HG02610 (cell line): Measurements from ENCODE around the gene RAP1A.

Source experiments
- ATAC-seq: cut with Tn5 transposase; IDR thresholded peaks from one replicate; pipeline ENCODE4 v1.9.1; 2021; ENCODE audit warnings: mild to moderate bottlenecking, moderate library complexity; ENCODE audit not compliant: unreplicated experiment

Gene RAP1A

GRCh38 chr1:111619635-111620440 is at the start of gene RAP1A:
Gene RAP1A (plus strand): TSS chr1:111619789. CDS start chr1:111691361, 71,572 bp downstream.
- ATAC-seq: peak; percentile 50

- ATAC-seq: no peak
Measured at GRCh38 chr1:111569913-111570312, 49.7 kb upstream of the RAP1A start.

- ATAC-seq: no peak
Measured at GRCh38 chr1:111570781-111571181, 48.8 kb upstream of the RAP1A start.

DNA sequence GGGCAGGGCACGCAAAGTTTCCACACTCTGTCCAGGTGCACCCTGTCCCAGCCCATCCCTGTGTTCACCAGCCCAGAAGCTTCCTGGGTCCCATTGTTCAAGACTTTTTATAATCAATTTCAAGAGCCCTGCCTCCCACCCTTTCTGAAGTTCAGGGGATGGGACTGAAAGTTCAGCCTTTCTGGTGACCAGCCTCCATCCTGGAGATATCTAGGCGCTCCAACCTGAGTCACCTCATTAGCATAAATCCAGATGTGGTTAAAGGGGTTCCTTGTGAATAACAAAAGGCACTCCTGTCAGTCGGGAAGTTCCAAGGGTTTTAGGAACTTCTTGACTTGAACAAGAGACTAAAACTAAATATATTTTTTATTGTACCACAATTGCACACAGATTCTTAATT is 48.4 kb upstream of the RAP1A start:
- ATAC-seq: no peak

DNA sequence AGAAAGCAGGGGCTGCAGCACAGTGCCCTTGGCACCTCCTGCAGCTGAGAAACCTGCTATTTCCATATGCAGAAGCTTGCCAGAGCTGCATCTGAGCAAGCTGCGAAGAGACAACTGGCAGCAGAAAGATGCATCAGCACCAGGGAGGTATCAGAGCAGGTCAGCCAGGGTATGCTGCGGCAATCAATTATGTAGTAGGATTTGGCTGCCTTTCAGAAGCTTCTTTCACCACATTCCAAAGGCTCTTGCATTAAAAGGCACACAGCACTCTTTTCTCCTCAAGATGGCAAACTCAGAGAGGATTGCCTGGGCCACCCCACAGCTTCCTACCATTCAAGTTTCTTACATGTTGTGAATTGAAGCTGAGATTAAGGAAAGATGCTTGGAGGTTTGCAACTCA is 47.6 kb upstream of the RAP1A start:
- no peak for ATAC-seq

DNA sequence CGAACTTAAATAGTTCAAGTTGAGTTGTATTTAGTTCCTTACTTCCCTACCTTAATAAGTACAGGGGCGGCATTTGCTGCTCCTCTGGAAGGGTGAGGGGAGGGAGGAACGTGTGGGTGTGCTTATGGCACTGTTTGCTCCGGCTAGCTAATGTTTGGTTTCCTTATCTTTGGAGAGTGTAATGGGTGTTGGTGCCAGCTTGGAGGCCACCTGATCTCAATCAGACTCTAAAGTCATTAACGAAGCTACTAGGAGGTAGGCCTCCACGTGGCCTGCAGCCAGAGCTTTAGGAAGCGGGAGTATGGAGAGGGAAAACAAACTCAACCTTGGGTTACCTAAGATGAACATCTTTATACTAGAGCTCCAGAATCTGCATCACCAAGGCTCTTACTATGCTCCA is 43.0 kb upstream of the RAP1A start:
- ATAC-seq: no peak

- no peak for ATAC-seq
Measured at GRCh38 chr1:111577814-111578213, 41.8 kb upstream of the RAP1A start.

DNA sequence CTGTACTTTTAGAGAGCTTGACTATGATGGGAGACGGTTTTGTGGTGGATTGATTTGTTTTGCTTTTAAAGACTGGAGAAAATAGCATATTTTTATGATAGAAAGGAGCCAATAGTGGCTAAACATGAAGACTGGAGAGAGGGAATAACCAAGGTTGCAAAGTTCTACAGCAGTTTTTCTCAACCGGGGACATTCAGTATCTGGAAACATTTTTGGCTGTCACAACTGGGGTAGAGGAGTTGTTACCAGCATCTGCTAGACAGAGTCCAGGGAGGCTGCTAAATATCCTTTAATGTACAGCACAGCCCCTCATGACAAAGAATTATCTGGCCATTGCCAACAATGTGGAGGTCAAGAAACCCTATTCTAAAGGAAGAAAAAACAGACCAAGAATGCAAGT is 38.4 kb upstream of the RAP1A start:
- ATAC-seq: no peak

DNA sequence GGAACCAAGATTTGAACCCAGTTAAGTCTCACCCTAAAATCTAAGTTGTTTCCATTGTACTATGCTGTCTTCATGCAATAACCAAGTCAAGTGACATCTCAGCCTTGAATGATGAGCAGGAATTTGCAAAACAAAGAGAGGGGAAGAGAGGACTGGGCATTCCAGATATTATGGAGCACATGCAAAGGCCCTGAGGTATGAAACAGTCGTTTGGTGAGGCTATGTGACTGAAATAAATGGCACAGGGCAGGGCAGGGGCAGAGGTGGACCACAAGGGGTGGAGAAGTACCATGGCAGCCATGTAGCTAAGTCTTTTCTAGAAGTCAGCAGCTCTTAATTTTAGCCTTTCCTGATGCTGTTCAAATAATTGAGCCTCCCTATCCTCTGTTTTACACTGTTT is 37.6 kb upstream of the RAP1A start:
- ATAC-seq: no peak

DNA sequence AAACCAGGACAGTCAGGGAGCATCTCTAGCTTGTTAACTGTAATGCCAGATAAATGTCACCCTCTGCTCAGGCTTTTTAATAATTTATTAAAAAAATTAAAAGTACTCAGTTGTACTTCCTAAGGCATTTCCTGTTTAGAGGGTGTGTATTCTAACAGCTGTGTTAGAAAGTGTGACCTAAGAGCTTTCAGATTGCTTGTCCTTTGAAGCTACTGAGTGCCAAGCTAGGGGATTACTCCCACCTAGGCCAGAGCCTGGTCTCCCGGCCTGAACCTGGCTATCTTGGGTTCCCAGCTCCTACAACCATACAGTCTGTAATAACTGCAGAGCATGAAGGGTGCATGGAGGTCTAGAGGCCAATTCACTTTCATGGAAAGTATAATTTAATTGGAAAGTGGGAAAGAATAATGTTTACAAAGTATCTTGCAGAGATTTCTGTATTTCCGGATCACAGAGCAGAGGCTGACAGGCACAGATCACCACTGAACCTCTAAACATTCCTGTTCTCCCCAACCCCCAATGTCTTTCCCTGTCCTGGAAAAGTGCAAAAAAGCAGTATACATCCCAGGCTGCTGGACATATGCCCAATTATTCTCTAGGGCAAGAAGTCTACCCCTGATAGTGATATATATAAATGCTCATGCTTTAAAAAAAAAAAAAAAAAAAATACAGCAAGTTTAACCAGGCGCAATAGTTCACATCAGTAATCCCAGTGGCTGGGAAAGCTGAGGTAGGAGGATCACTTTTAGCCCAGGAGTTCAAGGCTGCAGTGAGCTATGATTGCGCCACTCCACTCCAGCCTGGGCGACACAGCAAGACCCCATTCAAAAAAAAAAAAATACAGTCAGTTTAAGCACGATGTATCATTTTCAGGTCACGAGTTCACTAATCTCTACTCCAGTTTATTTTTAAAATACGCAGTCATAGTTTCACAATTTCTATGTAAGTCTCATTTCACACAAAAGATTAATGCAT is 36.7 kb upstream of the RAP1A start:
- ATAC-seq: no peak

DNA sequence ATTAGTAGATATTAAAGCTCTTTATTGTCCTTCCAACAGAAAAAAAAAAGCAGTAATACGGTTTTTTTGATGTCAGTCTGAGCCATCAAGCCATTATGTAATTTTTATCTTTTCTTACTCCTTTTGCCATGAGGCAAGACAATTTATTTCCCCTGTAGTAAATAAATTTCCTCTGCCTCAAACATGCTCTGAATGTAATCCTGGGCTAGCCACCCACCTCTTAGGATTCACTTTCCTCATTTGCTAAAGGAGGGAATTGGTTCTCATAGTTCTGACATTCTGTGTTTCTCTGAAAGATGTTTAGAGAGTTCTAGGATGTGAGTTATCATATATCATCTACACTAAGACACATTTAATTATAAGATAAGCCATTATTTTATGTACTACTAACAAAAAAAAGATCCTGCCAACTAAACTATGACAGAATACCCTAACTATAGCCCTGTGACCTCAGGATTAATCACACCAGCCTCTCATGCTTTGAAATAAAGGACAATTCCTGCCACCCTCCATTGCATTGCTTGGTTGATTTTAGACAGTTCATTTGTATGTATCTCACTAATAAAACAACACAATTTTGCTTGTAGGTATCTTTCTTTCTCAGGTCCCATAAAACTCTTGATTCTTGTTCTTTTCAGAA is 34.0 kb upstream of the RAP1A start:
- ATAC-seq: no peak

- no peak for ATAC-seq
Measured at GRCh38 chr1:111586112-111586511, 33.5 kb upstream of the RAP1A start.

DNA sequence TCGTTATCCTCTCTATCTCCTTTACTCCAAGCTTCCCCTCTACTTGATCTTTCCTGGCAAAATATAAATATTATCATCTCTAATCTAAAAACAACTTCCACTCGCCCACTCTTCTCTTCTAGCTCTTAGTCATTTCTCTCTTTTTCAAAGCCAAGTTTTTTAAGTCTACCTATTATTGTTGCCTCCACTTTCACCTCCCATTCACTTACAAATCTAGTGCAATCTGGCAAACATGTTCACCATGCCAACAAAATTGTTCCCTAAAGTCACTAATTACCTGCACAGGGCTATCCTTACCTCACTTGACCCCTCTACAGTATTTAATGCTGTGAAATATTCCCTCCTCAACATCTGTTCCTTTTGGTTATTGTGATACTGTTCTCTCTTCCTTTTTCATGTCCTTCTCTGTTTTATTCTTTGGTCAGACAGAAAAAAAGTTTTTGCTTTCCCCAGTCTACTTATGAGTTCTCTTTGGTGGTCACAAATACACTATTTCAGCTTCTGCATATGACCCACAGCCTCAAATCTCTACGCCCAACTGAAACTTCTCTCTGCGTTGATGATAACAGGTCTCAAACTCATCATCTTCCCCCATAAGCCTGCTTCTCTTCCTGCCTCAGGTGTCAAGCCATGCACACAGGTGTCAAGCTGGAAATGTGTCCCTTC is 31.9 kb upstream of the RAP1A start:
- peak; percentile 34 for ATAC-seq

DNA sequence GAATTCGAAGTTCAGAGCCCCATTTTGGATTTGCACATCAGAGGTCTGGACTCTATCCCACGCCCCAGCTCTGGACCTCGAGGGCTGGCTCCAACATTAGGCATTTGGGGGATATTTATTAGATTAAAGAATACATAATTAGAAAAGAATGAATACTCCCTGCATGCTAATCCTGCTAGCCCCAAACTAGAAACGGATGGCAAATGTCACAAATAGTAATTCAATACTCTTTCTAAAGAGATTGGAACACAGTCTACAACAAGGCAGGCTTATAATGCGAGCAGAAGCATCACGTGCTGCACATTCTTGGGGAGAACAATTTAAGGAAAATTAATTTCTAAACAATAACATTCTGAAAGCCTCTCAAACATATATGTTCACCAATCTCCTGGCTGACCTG is 27.7 kb upstream of the RAP1A start:
- ATAC-seq: no peak

DNA sequence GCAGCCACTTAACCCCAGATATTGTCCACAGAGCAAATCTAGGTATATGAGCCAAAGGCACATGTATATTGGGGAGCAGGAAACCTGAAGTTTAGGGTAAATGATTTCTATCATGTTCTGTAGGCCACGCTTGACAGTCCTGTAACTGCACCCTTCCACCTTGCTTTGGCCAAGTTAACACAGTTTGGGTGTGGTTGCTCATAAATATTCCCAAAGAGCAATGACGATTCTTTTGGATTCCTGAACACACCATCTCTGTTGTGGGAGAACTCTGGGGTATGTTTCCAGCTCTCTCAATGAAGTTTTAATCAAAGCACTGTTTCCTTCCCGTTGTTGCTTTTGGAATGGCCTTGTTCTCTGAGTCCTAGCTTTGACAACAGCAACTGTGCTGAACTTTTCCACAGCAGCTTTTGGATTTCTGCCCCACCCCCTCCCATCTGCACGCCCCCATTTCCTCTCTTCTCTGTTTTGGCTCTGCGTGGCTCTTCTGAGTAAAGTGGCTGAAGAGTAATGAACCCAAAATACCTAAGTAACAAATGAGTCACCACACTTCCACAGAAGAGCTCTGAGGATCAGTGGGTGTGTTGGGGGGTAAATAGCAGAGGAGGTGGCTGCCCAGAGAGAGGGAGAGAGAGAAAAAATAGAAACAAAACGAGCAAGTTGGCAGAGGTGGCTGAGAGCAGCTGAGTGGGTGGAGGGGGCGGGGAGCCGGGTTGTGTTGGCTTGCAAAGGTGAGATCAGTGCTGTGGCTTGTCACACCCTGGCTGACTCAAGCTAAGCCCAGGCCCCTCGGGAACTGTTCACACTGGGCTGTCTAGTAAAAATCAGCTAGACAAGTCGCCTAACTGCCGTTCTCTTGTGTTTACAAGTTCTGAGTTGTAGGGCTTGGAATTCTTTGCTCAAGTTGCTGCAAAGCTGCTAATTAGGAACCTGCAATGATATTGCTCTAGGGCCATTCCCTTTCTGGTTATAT is 26.9 kb upstream of the RAP1A start:
- ATAC-seq: peak; percentile 86

GRCh38 chr1:111593403-111594305 is 25.9 kb upstream of the RAP1A start:
- ATAC-seq: no peak

GRCh38 chr1:111594306-111594693 is 25.3 kb upstream of the RAP1A start:
- no peak for ATAC-seq

- ATAC-seq: no peak
Measured at GRCh38 chr1:111595807-111596206, 23.8 kb upstream of the RAP1A start.

DNA sequence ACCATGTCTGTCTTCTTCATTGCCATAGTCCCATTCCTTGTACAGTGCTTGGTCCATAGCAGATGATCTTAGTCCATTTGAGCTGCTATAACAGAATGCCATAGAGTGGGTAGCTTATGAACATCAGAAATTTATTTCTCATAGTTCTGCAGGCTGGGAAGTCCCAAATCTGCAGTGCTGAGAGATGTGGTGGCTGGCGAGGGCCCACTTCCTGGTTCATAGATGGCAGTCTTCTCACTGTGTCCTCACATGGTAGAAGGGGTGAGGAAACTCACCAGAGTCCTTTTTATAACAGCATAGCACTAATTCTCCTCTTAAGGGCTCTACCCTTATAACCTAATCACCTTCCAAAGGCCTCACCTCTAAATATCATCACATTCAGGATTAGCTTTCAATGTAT is 23.1 kb upstream of the RAP1A start:
- ATAC-seq: no peak
